Dermis blood vessel endothelial cell (primary cell): ENCODE data around the gene SEC22C. TPM values are rescaled to one million over a fixed set of nuclear protein-coding genes. Genes with fewer than 3 reads are reported as not detected.
A peak's percentile ranks its signal among the peaks of the same experiment; 100 is the strongest.

Source experiments
- DNase-seq: peaks from one replicate; pipeline ENCODE4 v3.0.0; 2010
- total RNA-seq: library from RNA; depleted of rRNA; stranded (reverse); fragments of >200 nt; gene quantifications from 2 replicates; pipeline ENCODE4 v1.2.3, GENCODE V29; 2014

The SEC22C gene
- total RNA-seq, 1 donor from 2014 or later: 114 TPM

DNA sequence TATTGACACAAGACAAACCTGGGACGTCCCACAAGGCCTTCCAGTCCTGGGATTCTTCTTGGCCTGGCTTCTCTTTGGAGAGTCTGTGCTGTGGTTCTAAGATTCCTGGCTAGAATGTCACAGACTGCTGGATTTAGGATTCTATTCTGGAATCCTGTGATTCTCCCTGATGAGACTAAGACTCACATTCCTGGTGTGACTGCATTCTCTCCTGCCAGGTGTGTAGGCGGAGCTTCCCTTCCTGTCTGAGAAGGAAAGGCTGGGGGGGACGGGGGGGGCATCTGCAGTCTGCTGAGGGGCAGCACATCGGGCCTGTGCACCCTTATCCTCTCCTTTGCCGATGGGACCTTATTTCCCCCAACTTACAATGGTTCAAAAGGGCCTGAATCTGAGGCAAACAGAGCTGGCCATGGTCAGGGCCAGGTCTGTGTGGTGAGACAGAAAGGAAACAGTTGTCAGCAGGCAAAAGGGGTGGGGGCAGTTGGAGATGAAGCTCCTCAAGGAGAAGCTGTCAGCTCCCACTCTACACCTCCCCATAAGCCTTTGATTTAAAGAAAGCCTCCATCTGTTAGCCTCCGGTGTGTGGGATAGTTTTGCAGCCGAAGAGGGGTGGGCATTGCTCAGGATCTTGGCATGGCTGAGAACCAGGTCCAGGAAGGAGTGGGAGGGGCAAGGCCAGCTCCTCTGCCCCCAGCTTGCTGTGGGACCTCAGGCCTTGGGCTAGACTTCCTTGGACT lies 48.4 kb downstream of the SEC22C start:
- no peak for DNase-seq

GRCh38 chr3:42532229-42532628 lies 49.5 kb downstream of the SEC22C start:
- DNase-seq: no peak

GRCh38 chr3:42531470-42531869 lies 50.3 kb downstream of the SEC22C start:
- no peak for DNase-seq

DNA sequence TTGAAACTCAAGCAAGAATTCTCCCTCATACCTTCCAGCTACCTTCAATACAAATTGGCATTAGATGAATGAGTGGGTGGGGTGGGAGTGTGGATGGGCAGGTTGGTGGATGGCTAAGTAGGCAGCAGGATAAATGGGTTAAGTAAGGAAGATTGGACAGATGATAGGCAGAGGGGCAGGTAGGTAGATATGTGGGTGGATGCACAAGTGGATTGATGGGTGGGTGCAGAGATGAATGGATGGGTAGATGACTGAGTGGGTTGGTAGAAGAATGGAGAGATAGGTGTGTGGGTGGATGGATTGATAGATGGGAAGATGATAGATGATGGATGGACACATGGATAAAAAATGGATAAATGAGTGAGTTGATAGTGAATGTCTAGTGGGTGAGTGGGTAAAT lies 51.7 kb downstream of the SEC22C start:
- DNase-seq: no peak

- DNase-seq: no peak
These were observed 52.3 kb downstream of the SEC22C start for GRCh38 chr3:42529468-42529867.

DNA sequence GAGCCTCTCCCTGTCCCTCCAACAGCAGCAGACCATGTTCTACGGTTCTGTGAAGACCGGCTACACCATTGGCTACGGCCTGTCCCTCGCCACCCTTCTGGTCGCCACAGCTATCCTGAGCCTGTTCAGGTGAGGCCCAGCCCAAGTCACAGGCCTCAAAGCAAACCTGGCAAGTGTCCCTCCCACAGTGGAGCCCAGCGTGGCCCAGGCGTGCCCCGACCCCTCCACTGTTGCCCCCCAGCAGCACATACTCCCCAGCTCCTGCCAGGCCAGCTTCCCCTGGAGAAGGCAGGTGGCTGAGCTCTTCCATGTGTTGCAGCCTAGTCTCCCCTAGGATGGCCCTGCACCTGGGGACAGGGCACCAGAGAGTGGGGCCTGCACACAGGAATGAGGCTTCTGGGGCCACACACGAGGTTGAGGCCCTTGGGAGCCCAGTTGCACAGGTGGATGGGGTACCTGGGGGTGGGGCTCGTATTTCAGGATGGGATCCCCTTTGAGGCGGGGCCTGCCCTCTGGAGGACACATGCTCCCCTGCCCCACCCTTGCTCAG lies 54.3 kb downstream of the SEC22C start:
- no peak for DNase-seq

DNA sequence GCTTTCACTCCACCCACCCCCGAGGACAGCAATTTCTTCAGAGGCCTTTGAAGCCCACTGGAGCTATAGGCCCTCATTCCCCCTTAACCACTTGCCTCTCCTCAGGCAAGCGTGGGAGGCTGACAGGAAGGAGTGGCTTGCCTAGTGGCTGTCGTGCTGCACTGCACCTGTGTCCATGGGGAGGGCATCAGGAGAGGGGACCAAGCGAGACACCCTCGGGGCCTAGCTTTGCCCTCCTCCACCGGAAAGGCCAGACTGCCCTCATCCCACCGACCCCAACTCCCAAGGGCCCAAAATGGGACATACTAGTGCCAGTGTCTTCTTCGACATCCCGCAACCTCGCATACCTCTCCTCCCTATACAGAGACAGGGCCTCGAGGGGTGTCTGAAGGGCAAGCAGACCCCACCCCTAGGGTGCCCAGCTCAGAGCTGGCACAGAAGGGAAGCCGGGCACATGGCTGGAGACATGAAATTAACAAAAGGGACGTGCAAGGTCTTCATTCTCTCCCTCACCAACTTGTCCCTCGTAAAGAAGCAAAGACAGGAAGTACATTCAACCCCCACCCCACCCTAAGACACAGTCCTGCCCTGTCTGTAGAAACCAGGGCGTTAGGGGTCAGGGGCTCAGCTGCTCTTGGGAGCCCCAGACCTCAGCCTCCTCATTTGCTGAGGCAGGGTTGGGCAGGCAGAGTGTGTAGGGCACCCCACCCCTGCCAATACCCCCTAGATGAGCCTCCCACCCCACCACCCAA lies 55.0 kb downstream of the SEC22C start:
- DNase-seq: no peak

- no peak for DNase-seq
These were observed 55.9 kb downstream of the SEC22C start for GRCh38 chr3:42525736-42526345.

- no peak for DNase-seq
These were observed 56.6 kb downstream of the SEC22C start for GRCh38 chr3:42525212-42525611.

- no peak for DNase-seq
These were observed 57.0 kb downstream of the SEC22C start for GRCh38 chr3:42524751-42525150.

DNA sequence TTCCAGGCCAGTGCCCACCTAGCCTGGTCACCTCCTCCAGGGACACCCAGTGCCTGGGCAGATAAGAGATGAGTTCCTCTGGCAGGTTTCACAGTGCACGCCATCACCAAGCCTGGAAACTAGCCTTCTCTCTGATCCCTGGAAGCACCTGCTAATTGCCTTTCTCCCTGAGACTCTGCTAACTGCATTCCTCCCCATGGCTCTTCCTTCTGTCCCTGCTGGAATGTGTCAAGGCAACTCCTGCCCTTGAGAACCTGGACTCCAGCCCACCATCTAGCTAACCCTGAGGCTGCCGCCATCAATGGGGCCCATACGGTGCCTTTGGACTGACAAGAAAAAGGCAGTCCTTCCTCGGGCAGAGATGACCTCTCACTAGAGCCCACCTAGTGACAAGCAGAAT lies 60.9 kb downstream of the SEC22C start:
- no peak for DNase-seq

DNA sequence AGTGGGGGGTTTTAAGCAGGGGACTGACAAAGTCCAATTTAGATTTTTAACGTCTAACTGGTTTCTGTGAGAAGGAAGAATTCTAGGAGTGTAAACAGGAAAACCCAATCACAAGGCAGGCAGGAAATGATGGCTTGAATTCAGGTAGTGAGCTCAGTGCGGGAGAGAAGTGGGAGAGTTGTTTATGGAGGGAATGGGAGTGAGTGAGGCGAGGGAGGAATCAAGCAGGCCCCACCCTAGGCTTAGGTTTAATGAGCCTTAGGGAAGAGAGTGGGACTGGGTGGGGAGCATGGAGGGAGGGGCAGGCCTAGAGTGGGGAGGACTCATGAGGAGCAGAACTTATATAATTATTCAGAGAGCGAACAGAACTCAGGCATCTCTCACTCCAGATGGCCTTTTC lies 61.4 kb downstream of the SEC22C start:
- peak; percentile 48 for DNase-seq

GRCh38 chr3:42519568-42519962 lies 62.2 kb downstream of the SEC22C start:
- no peak for DNase-seq

DNA sequence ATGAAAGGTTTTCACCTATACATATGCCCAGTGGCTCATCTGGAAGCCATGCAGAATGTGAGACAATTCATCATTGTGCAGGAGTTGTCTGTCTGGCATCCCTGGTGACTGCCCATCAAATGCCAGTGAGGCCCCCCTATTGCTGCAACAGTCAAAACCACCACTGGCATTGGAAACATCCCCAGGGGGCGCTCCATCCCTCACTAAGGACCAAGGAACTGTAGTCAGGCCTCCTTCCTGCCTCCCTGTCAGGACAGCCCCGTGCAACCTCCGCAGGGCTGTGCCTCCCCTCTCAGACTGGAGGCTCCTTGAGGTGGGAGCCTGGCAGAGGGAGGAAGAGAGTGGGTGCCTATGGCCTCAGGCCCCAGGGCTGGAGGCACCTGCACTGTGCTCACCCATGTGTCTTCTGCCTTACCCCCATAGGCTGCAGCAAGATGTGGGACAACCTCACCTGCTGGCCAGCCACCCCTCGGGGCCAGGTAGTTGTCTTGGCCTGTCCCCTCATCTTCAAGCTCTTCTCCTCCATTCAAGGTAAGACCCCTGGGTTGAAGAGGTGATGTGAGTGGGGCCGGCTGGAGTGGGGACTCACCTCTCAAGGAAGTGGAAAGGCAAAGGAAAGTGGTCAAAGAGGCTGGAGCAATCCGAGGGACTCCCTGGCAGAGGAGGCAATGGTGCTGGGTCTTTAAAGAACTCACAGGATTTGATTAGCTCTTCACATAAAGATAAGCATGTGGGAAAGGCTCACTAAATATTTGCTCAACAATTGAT lies 62.8 kb downstream of the SEC22C start:
- no peak for DNase-seq

DNA sequence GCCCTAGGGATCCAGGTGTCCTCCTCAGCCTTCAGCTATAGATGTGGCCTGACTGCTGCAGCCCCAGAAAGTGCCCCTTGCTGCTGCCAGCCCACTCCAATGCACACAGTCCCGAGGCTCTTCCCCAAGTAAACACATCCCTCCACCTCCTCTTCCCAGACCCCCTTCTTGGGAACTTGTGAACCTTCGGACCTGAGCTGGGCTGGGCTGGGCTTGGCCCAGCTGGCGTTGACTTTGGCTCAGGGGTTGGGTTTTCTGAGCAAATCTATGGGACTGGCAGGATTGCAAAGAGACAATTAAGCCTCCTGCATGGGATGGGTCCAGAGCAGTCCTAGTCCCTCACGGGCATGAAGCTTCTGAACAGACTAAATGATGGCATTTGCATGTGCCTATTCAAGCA lies 64.7 kb downstream of the SEC22C start:
- DNase-seq: no peak

DNA sequence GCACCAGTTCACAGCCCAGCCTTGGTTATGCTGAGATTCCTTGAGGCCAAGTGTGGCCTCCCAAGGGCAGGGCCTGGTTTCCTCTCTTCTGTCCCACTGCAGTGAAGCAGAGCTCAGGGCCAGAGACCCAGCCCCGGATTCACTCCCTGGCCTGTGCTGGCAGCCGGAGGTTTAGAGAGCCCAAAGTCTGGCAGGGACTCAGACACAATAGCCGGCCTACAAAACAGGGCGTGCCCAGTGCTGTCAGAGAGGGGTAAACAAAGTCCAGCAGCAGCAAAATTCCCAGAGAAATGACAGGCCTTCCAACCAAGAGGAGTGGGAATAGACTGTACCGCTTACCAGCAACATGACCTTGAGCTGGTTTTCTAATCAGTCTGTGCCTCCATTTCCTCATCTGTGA lies 65.3 kb downstream of the SEC22C start:
- DNase-seq: no peak

GRCh38 chr3:42515976-42516375 lies 65.8 kb downstream of the SEC22C start:
- DNase-seq: no peak

DNA sequence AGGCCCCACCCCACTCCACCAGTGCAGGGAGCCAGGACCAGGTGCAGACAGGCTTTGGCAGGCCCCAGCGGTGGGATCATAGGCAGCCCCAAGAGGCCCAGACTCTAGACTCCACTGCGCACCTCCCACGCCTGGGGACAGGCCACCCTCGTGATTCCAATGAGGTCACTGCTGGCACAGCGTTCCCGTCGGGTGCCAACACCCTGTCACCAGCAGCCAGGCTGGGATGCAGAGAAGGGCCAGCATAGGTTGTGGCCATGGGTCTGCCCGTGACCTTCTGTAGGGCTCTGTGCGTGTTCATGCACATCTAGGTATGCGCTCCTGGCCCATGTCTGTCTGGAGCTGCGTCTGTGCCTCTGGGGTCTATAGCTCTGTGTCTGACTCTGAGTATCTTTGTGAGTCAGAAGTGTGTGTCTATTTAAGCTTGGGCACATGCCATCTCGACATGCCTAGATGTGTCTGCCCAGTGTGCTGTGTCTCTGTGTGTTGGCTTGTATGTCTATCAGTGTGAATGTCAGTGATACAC lies 66.3 kb downstream of the SEC22C start:
- no peak for DNase-seq

DNA sequence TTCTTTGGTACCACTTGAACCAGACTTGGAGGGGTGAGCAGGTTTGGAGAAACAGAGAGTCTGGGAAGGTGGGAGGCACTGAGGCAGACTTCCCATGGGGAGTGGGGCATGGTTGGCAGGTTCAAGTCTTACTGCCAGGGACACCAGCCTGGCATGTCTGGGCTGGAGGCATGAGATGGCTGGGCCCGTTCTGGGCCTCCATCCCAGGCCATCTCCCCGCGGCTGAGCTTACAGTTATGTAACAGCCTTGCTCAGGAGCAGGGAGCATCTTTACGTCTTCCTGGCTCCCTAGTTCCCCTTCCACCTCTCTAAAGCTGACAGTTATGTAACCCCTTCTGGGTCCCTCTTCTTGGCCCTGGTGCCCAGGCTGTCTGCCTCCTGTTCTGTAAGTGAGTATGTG lies 66.9 kb downstream of the SEC22C start:
- no peak for DNase-seq

DNA sequence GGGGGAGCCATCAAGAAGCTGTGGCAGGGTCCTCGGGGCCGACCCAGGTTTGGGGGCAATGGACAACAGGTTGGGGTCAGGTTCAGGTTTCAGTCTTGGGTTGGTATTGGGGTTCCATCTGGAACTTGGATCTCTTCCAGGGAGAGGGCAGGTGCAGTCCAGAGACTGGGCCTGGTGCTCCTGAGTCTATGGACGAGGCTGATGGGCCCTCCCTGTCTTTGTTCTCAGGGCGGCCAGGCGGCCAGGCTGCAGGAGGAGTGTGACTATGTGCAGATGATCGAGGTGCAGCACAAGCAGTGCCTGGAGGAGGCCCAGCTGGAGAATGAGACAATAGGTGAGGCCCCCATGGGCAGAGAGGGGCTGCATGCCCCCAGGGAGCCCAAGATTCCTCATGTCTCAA lies 68.2 kb downstream of the SEC22C start:
- DNase-seq: no peak

DNA sequence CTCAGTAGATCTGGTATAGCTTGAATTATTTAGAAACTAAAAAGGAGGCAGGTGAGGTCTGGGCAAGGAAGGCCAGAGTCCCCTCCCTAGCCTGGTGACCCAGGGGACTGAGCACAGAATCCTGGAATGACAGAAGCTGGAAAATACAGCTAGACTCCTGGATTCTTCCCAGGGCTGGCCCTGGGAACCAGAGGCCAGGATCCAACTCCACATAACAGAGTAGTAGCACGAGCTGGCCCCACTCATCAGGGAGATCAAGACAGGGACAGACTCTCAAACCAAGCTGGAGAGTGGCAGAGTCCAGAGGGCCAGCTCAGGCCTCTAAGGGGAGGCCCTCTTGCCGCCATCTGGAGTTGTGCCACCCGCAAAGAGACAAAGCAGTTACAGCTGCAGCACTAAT lies 68.6 kb downstream of the SEC22C start:
- DNase-seq: no peak

DNA sequence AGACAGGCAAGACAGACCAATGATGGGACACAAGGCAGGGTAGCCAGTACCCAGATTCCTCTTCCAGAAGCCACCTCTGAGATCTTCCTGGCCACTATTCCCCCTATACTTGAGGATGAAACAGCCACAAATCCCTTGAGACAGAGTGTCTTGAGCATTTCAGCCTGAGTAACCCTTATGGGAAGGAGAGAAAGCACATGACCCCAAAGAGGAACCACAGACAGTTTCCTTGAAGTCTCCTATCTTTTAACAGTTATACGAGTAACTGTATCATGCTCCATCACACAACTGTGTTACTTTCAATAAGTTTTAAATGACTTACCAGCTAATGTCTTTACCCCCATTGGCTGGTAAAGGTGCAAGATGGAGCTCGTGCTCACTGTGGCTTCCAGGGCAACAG lies 70.0 kb downstream of the SEC22C start:
- DNase-seq: no peak

DNA sequence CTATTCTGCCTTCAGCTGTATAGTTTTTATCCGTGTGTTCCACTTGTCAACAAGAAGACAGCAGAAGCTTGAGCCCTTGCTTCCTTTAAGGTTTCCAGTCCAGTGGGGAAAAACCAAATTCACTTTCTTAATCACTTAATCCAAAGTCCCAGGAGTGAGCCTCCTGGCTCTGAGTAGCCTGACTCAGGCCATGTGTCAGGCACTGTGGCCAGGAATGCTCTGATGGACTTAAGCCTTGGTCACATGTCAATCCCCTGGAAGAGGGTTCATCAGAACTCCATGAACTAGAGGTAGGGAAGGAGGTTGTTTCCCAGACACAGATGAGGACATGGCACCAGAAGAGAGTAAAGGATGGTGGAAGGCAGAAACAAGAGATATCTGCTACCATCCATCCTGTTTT lies 70.6 kb downstream of the SEC22C start:
- DNase-seq: no peak
